ENCODE measurements around the gene DLGAP1. TPM values are rescaled to one million over a fixed set of nuclear protein-coding genes. Genes with fewer than 3 reads are reported as not detected.

The DLGAP1 gene
- total and polyA plus RNA-seq, 10 of the 15 experiments (the other 5 are each of a cell fraction or from before 2014, with no cell fraction given), result 0.23 to 27.6 (median 1.9) TPM

GRCh38 chr18:3482258-3482657 is 972.8 kb downstream of the DLGAP1 start:
- in situ Hi-C loops (cut with MboI), result no loop called here
- SMC1A ChIA-PET (ENCODE audit: uncharacterized antibody, unreplicated experiment), result interaction anchor here (0.6 to 2.5 kb wide), 9 partner anchors 9 to 78 kb away, joined by 3 to 10 read pairs (median 3); no protein-coding TSS in a partner anchor

More at GRCh38 chr18:3482258-3482657, 972.8 kb downstream of the DLGAP1 start:
- ChIA-PET CTCF (interaction anchor here (0.8 to 3.0 kb wide), 10 partner anchors 9 to 184 kb away, joined by 3 to 11 read pairs (median 5); no protein-coding TSS in a partner anchor), POLR2A (no interaction called here), RAD21 (ENCODE audit: unreplicated experiment) (interaction anchor here (1.0 to 1.2 kb wide), 2 partner anchors 27 to 44 kb away, joined by 3 to 4 read pairs; no protein-coding TSS in a partner anchor)
- Histone ChIP-seq H3K27me3 (replicated peaks in 1 of 2; ENCODE audit: control insufficient read depth in 2 of 2, insufficient read depth in 2 of 2, low read length in 1 of 2) (peaks cover 0 to 2% of the 10 kb centered on the region in 2 experiments; a peak in 2 of 4 replicates), H2AFZ (ENCODE audit: control insufficient read depth, low read depth, low read length) (no peak overlapping the region), H3K27ac (ENCODE audit: control insufficient read depth, insufficient read depth) (no peak overlapping the region), H3K4me2 (ENCODE audit: control insufficient read depth, insufficient read depth) (no peak overlapping the region), H4K20me1 (ENCODE audit: control insufficient read depth, insufficient read depth) (no peaks in the 10 kb centered on the region), H3K4me3 (no peak overlapping the region), H3K9me3 (replicated peaks; ENCODE audit: control insufficient read depth, insufficient read depth, low read length) (no peaks in the 10 kb centered on the region), H3K9ac (ENCODE audit: control insufficient read depth, insufficient read depth, low read length) (no peak overlapping the region), H3K36me3 (ENCODE audit: control insufficient read depth in 2 of 2, insufficient read depth in 2 of 2, low read length in 1 of 2) (no peaks in the 10 kb centered on the region), H3K4me1 (ENCODE audit: control insufficient read depth, insufficient read depth, low read length) (no peaks in the 10 kb centered on the region), H3K79me2 (ENCODE audit: control insufficient read depth, insufficient read depth, low read length) (no peaks in the 10 kb centered on the region)
- no peak for FAIRE-seq
- no peak for ATAC-seq
- intact Hi-C loops (cut with micrococcal nuclease; ENCODE audit: unreplicated experiment), result no loop called here
- DNase-seq (ENCODE audit: low read depth, low spot score), result no peak
- 62% methylated on average over 3 of the region's 3 CpGs for WGBS (ENCODE audit: insufficient coverage, insufficient replicate concordance, low lambda C conversion rate, missing lambda C conversion rate)
- no TSS peak for BruUV-seq (replicated peaks)
- TF ChIP-seq POU2F2 (IDR thresholded peaks at IDR 0.05; ENCODE audit: borderline replicate concordance, low read depth, low read length) (no peak), E2F4 (IDR thresholded peaks at IDR 0.05; ENCODE audit: low read depth, low read length) (no peak), JUNB (IDR thresholded peaks at IDR 0.05) (no peak), SP1 (IDR thresholded peaks at IDR 0.05; ENCODE audit: low read depth, low read length) (no peak), CREM (IDR thresholded peaks at IDR 0.05; ENCODE audit: low read depth) (no peak), STAT1 (conservative IDR thresholded peaks at IDR 0.05) (no peak), USF1 (IDR thresholded peaks at IDR 0.05; ENCODE audit: borderline replicate concordance, extremely low read length, insufficient read depth, low read depth, low read length) (no peak), PAX5 (IDR thresholded peaks at IDR 0.05; ENCODE audit: borderline replicate concordance, low read depth, low read length) (no peak), BRCA1 (IDR thresholded peaks at IDR 0.05; ENCODE audit: low read depth, low read length) (no peak), EGR1 (IDR thresholded peaks at IDR 0.05; ENCODE audit: borderline replicate concordance in 1 of 2, low read depth in 2 of 2, low read length in 2 of 2) (no peak), SMAD1 (IDR thresholded peaks at IDR 0.05; ENCODE audit: low read depth, partially characterized antibody) (no peak), NBN (IDR thresholded peaks at IDR 0.05) (no peak), IKZF2 (IDR thresholded peaks at IDR 0.05) (no peak), TBL1XR1 (IDR thresholded peaks at IDR 0.05; ENCODE audit: low read depth, low read length) (no peak), NR2C1 (IDR thresholded peaks at IDR 0.05) (no peak), TCF3 (IDR thresholded peaks at IDR 0.05; ENCODE audit: borderline replicate concordance, insufficient read depth, low read depth, low read length) (no peak), RELB (IDR thresholded peaks at IDR 0.05; ENCODE audit: low read depth) (no peak), BCLAF1 (IDR thresholded peaks at IDR 0.05) (no peak)
